HepG2 (cell line): ENCODE data around the gene ANKRD52. TPM values are rescaled to one million over a fixed set of nuclear protein-coding genes. Genes with fewer than 3 reads are reported as not detected.

Source experiments
- ARNT2 ChIP-seq: sonication (generic); formaldehyde crosslinking; IDR thresholded peaks from 2 replicates; pipeline ENCODE4 v1.8.0; 2022; ENCODE audit warnings: mild to moderate bottlenecking, low read depth, missing genetic modification reagents, moderate library complexity
- HMGXB4 ChIP-seq, 2 experiments: sonication (generic) in 1 of 2; formaldehyde crosslinking in 1 of 2; IDR thresholded peaks; 2 replicates each; pipeline versions ENCODE4 v1.4.0 to v1.6.1; 2018 to 2020; ENCODE audit warnings: missing genetic modification reagents in 2 of 2, borderline replicate concordance in 1 of 2, low read depth in 1 of 2, mild to moderate bottlenecking in 1 of 2, missing biosample characterization in 1 of 2
- KLF11 ChIP-seq: IDR thresholded peaks from 2 replicates; pipeline ENCODE4 v1.6.1; 2016; ENCODE audit warnings: missing compliant biosample characterization
- KLF13 ChIP-seq: sonication (generic); formaldehyde crosslinking; IDR thresholded peaks from 2 replicates; pipeline ENCODE4 v1.4.0; 2020; ENCODE audit warnings: mild to moderate bottlenecking, missing genetic modification reagents
- SP4 ChIP-seq: sonication (generic); formaldehyde crosslinking; IDR thresholded peaks from 2 replicates; pipeline ENCODE4 v1.8.1; 2023; ENCODE audit warnings: mild to moderate bottlenecking, missing genetic modification reagents
- SPEN ChIP-seq: sonication (generic); formaldehyde crosslinking; IDR thresholded peaks from 2 replicates; pipeline ENCODE4 v1.5.1; 2020; ENCODE audit warnings: low read depth, mild to moderate bottlenecking, missing genetic modification reagents
- ZBTB40 ChIP-seq, 2 experiments: fragments of 450-650 bp in 1 of 2; sonication (generic) in 1 of 2; formaldehyde crosslinking in 1 of 2; IDR thresholded peaks; 2 replicates each; pipeline versions ENCODE4 v1.6.1 to v1.8.0; 2016 to 2022; ENCODE audit warnings: antibody characterized with exemption in 1 of 2, mild to moderate bottlenecking in 1 of 2, missing genetic modification reagents in 1 of 2
- ZFP36L1 ChIP-seq: sonication (generic); formaldehyde crosslinking; IDR thresholded peaks from 2 replicates; pipeline ENCODE4 v1.8.0; 2022; ENCODE audit warnings: mild to moderate bottlenecking, missing genetic modification reagents, moderate library complexity
- ZNF841 ChIP-seq: sonication (generic); formaldehyde crosslinking; IDR thresholded peaks from 2 replicates; pipeline ENCODE4 v1.8.1; 2023; ENCODE audit warnings: missing genetic modification reagents, borderline replicate concordance
- polyA plus RNA-seq, 8 experiments: library from polyadenylated mRNA; depleted of rRNA in 3 of 8; stranded (reverse) in 7 of 8; unstranded in 1 of 8; fragments of >200 nt; fragmentation: Illumina TruSeq in 4 of 8; extraction: Trizol in 4 of 8; gene quantifications; 2 replicates each; pipeline versions ENCODE4 v1.2.1 to v1.2.3, GENCODE V29; 2011 to 2016; ENCODE audit warnings: low read depth in 4 of 8, missing spikeins in 1 of 8, mixed read lengths in 1 of 8; ENCODE audit not compliant: insufficient read depth in 1 of 8
- total RNA-seq, 5 experiments: library from RNA; depleted of rRNA; stranded (reverse); fragments of >200 nt; fragmentation: Illumina TruSeq; extraction: Trizol; gene quantifications; 2 replicates each; pipeline ENCODE4 v1.2.3, GENCODE V29; 2016; ENCODE audit warnings: low read depth in 1 of 5
- TF ChIP-seq, protein P1 (sequence below): IDR thresholded peaks from 2 replicates; pipeline ENCODE4 v1.6.1; 2016; ENCODE audit warnings: missing compliant biosample characterization, missing genetic modification reagents, borderline replicate concordance
- TF ChIP-seq, protein P2 (sequence below): fragments of 450-650 bp; IDR thresholded peaks from 2 replicates; pipeline ENCODE4 v1.6.1; 2016
- TF ChIP-seq, protein P3 (sequence below): sonication (generic); formaldehyde crosslinking; IDR thresholded peaks from 2 replicates; pipeline ENCODE4 v1.5.1; 2020; ENCODE audit warnings: mild to moderate bottlenecking, moderate library complexity, missing genetic modification reagents

The ANKRD52 gene
- total and polyA plus RNA-seq, 2 of the 13 experiments (the other 11 are each of a cell fraction or from before 2014, with no cell fraction given): 7.8 to 9.2 TPM

- TF ChIP-seq HMGXB4 (CRISPR knock-in tag; IDR thresholded peaks at IDR 0.05; ENCODE audit: borderline replicate concordance in 1 of 2, low read depth in 1 of 2) (peak; percentile 91 to 95), SP4 (peak; percentile 81), ZFP36L1 (no peak), ZBTB40 (IDR thresholded peaks at IDR 0.05) (0 out of 2 replicates have a peak, but pooled peaks have one; percentile 23), ZBTB40 (CRISPR knock-in tag; IDR thresholded peaks at IDR 0.05) (no peak), SPEN (CRISPR knock-in tag) (peak; percentile 88), KLF11 (CRISPR knock-in tag) (peak; percentile 20; the same call in 1 of the 2 replicates), ARNT2 (CRISPR knock-in tag) (peak; percentile 50; the same call in 1 of the 2 replicates), ZNF841 (CRISPR knock-in tag) (no peak), KLF13 (CRISPR knock-in tag) (no peak)
- TF ChIP-seq, protein P1, sequence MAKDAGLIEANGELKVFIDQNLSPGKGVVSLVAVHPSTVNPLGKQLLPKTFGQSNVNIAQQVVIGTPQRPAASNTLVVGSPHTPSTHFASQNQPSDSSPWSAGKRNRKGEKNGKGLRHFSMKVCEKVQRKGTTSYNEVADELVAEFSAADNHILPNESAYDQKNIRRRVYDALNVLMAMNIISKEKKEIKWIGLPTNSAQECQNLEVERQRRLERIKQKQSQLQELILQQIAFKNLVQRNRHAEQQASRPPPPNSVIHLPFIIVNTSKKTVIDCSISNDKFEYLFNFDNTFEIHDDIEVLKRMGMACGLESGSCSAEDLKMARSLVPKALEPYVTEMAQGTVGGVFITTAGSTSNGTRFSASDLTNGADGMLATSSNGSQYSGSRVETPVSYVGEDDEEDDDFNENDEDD (CRISPR knock-in tag): peak; percentile 94
- TF ChIP-seq, protein P2, sequence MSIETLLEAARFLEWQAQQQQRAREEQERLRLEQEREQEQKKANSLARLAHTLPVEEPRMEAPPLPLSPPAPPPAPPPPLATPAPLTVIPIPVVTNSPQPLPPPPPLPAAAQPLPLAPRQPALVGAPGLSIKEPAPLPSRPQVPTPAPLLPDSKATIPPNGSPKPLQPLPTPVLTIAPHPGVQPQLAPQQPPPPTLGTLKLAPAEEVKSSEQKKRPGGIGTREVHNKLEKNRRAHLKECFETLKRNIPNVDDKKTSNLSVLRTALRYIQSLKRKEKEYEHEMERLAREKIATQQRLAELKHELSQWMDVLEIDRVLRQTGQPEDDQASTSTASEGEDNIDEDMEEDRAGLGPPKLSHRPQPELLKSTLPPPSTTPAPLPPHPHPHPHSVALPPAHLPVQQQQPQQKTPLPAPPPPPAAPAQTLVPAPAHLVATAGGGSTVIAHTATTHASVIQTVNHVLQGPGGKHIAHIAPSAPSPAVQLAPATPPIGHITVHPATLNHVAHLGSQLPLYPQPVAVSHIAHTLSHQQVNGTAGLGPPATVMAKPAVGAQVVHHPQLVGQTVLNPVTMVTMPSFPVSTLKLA: peak; percentile 60
- TF ChIP-seq, protein P3, sequence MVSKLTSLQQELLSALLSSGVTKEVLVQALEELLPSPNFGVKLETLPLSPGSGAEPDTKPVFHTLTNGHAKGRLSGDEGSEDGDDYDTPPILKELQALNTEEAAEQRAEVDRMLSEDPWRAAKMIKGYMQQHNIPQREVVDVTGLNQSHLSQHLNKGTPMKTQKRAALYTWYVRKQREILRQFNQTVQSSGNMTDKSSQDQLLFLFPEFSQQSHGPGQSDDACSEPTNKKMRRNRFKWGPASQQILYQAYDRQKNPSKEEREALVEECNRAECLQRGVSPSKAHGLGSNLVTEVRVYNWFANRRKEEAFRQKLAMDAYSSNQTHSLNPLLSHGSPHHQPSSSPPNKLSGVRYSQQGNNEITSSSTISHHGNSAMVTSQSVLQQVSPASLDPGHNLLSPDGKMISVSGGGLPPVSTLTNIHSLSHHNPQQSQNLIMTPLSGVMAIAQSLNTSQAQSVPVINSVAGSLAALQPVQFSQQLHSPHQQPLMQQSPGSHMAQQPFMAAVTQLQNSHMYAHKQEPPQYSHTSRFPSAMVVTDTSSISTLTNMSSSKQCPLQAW (CRISPR knock-in tag): peak; percentile 81
These were observed 34.0 kb downstream of the ANKRD52 start, which contains the start of gene NABP2 (continued) for GRCh38 chr12:56224102-56224701.
